Midbrain (tissue), 1 donor: Measurements from ENCODE around the gene SLC17A3.

Experiments used
- DNase-seq: peaks from one replicate; lab custom pipeline; 2025; lab: John Stamatoyannopoulos, UW

Gene SLC17A3

DNA sequence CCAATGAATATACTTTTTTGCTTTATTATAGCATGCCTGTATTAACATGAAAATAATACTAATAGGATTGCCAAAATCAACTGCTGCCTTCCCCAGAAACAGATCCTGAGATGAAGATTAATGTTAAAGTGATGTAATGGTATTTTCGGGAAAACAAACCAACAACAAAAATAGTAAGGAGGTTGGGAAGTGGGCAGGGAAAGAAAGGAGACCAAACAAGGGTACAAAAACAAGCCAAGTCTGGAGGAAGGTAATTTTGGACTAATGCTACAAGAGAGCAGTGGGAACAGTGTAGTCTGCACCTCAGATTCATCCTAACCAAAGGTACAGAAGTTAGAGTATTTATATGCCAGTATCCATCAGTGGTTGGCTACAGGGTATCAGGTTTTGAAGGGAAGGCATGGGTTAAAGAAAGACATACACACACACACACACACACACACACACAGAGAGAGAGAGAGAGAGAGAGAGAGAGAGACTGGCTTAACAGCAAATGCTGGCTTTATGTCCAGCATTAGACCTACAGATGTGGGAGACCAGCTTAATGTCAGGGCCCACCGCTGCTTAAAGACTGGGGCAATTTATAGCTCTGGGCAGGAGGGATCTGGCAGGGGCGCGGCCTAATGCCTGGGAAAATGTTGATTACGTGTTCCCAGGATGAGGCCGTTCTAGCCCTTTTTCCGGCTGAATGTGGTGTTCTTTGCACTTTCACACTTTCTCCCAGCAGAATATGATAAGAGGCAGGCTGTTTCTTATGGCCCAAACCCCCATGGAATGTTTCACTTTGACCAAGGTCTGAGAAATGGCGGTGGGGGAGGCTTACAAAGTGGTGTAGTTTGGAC is 38.4 kb downstream of the SLC17A3 start:
- no peak for DNase-seq

DNA sequence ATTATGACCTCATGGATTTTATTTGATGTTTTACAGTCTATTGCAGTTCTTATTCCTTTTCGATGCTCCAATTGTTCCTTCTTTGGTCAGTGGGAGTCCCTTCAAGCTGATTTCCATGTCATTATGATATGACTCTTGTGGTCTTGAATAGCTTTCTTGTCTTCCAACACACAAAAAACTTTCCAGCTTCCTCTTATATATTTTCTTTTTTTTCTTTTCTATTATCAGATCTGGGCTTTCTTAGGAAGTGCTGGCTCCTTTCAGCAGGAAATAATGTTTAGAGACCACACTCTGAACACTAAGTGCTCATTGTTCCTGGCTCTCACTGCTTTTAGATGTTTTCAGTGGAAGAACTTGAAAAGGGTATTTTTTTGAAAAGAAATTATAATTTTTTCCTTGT is 39.1 kb downstream of the SLC17A3 start:
- DNase-seq = no peak

DNA sequence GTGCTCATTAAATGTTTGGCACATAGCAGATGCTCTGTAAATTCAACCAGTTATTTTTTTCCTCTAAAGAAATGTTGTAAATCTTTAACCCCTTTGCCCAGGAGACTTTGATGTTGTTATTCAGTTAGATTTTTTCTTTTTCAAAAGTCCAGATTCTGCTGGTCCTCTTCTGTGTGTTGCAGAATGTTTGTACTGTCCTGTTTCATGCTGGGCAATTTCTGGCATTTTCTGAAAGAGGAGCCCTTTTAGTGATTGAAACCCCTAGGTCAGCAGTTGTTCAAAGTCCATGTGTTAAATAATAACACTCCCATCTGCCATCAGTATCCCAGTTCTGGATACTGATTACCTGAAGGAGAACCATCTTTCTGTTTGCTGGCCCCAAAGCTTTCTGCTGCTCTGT is 40.9 kb downstream of the SLC17A3 start:
- DNase-seq = no peak

DNA sequence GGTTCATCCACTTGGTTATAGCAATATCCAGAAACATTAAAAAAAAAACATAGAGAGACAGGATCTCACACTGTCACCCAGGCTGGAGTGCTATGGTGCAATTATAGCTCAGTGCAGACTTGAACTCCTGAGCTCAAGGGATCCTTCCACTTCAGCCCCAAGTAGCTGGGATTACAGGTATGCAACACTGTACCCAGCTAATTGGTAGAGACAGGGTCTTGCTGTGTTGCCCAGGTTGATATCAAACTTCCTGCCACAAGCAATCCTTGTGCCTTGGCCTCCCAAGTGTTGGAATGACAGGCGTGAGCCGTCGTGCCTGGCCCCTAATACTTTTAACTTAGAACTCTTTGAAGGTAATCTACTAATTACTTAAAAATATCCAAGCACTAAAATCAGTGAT is 41.4 kb downstream of the SLC17A3 start:
- DNase-seq = no peak

DNA sequence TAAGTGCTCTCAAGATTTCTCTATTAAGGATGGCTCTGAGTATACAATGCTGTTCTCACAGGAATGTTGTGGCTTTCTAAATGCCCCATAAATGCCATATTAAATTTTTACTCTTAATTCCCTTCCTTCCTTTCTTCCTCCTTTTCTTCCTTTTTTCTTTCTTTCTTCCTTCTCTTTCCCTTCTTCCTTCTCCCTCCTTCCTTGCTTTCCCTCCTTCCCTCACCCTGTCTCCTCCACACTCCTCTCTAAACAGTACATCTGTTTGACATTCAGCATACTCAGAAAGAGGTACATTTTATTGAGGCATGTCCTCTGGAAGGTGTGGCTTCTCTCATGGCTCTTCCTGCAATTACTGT is 41.8 kb downstream of the SLC17A3 start:
- DNase-seq = no peak

DNA sequence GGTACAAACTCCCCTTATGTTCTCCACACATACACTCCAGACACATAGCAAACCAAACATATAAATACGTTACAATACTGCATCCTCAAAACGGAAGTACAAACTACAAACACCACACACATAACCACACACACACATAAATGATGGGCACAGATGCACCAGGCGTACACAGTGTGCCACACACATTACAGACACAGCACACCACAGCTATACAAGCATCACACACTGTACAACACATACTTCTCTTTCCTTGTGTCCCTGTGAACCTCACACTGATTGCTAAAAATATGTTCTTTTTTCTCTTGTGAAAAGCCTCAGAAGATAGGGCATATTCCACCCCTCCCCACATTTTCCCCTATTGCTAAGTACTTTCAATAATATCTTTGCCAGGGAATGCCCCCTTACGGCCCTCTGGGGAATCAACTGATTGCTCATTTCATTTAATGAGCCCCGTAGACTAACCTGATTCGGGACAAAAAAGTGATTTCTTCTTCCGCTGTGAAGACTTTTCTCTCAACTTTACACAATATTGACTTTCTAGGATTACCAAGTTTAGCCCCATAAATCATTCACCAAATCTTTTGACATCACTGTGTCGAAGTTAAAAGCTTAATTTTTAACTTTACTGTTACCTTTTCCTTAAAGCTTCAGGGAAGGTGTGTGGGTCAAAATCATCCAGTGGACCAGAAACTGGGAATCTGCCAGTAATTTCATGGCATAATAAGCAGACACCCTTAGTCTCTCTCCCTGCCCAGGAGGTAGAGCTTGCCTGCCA is 42.3 kb downstream of the SLC17A3 start, which contains the start of gene SLC17A1:
TSS of gene SLC17A1 (minus strand) at position 521 of the 775 bp plus-strand sequence. CDS start 1,495 bp downstream, outside the sequence.
- DNase-seq = no peak

DNA sequence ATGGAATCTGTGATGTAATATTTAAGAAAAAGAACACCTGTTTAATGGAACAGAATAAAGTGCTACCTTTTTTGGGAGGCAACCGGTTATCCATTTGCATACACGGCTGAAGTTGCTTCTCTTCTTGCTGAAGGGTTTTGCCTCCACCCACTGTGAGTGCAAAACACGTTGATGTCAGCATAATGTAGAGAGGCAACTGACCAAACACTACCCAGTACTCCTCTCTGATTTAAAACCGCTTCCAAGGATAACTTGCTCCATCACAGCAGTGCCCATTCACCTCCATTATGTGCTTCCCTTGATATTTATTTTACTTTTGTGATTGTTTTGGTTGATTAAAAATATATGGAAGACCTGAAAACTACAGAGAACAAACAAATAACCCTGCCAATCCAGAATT is 43.6 kb downstream of the SLC17A3 start:
- DNase-seq = no peak

DNA sequence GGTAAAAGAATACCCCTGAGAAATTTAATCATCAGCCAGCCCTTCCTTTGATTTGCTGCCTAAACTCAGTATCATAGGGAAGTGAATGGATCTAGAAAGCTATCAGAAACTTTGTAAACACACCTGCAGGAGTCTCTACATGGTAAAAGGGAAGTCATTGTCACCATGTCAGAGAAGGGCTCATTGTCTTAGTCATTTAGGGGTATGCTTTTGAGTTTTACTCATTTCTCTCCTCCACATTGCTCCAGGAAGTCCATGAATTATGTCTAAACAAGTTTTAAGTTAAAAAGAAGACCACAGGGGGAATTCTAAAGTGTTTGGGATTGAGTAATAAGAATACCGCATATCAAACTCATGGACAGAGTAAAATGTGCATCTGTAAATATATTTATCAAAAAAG is 44.7 kb downstream of the SLC17A3 start:
- DNase-seq = no peak

DNA sequence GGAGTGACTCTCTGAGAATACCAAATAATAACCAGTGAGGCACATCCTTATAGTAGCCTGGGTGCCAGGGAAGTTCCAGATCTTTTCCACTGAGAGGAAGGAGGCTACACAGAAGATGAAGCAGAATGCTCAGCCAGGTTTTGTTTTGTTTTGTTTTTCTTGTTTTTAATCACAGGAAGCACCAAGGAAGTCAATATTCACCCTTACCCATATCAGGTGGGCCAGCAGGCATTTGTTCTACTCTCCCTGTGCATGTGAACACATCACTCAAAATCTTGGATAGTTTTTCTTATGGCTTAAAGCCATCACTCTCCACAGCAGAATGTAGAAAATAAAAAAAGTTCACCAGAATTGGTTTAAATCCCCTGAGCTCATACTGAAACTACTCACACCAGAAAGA is 52.7 kb downstream of the SLC17A3 start:
- no peak for DNase-seq

DNA sequence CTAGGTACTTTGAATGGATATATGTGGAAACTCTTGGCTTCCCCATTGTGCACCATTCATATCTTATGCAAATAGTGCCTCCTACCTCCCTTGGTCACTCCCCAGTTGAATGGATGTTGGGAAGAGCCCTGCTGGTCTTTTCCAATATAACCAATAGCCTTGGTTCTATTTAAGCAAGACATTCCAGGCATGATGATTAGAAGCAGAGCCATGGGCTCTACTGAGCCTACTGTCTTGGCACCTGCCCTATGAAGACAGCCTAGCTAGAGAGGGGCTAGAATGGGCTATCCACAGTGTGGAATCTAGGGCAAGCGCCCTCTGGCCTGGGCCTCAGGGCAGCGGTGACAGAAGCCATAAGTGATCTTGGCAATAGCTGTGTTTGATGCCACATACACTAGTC is 57.8 kb downstream of the SLC17A3 start:
- no peak for DNase-seq

DNA sequence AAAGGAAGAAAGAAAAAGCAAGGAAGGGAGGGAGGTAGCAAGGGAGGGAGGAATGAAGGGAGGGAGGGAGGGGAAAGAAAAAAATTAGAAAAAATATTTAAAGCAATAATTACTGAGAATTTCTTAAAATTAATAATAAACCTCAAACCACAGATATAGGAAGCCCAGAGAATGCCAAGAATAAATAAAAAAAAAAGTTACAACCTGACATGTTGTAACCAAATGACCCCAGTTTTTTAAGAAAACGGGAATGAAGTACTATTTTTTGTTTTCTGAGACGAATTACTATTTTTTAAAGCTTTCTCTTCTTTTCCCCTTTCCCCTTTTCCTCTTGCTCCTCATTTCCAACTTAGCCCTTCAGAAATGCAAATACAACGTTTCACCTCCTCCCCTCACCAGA is 58.8 kb downstream of the SLC17A3 start:
- no peak for DNase-seq

DNA sequence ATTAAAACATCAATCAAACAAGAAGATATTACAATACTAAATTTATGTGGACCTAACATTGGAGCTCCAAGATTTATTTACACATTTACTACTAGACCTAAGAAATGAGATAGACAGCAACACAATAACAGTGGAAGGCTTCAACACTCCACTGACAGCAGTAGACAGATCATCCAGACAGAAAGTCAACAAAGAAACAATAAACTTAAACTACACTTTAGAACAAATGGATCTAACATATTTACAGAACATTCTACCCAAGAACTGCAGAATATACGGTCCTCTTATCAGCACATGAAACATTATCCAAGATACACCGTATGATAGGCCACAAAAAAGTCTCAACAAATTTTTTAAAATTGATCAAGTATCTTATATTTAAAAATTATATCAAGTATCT is 69.2 kb downstream of the SLC17A3 start:
- DNase-seq = no peak

DNA sequence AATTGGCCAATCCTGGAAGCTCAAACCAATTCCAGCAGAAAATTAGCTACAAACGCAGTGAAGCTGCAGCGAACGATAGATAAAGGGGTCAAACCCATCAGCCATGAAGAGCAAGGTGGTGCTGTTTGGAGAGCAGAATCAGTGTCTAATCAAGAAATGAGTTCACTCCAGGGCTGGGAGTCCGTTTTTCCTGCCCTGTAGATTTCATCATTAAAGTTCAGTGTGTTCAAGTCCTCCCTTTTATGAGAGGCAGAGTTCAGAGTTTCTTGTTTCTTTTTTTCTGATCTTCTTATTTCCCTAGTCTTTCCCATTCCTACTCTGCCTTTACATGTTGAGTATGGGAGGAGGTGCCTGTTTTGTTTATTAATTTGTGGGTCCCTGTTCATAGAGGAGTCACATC is 72.6 kb downstream of the SLC17A3 start:
- DNase-seq = no peak
